GM13977 (cell line): Measurements from ENCODE around the gene PRKCI.

Experiments
- DNase-seq: peaks from one replicate; pipeline ENCODE4 v3.0.0; 2012; ENCODE audit warnings: low spot score
- CTCF ChIP-seq: IDR thresholded peaks from 2 replicates; pipeline ENCODE4 v1.5.1; 2012; ENCODE audit warnings: mild to moderate bottlenecking, control low read depth; ENCODE audit not compliant: insufficient read depth; ENCODE audit errors: extremely low read depth, missing control alignments
- in situ Hi-C: fragments of 300-500 bp; cut with MboI; formaldehyde crosslinking; loops from one replicate; pipeline ENCODE4 v1.12.0; 2022; ENCODE audit warnings: low sequenced_read_pairs, low pct_unique_long_range_greater_than_20kb, mixed read lengths, inconsistent platforms; ENCODE audit not compliant: unreplicated experiment

The PRKCI gene

GRCh38 chr3:170240142-170240541, 17.9 kb downstream of the PRKCI start:
- no peak for DNase-seq

DNA sequence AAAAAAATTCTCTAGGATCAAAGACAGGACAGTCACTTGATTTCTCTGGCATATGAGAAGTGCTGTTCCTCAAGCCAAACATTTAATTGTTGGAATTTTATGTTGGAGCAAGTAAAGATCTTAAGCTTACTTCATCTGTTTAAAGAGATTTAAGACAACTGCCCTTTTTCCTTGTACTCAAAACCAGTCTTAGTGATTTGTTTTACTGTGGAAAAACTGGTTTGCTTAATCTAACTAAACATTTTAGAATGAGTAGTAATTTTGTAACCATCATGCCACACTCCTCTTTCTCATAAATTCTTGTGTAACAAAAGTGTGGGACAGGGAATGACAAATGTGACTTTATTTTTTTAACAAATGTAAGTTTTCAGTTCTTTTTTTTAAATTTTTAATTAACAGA, 18.4 kb downstream of the PRKCI start:
- no peak for TF ChIP-seq CTCF
- in situ Hi-C loops, result no loop called here
- DNase-seq, result no peak

More at GRCh38 chr3:170240142-170240541, 17.9 kb downstream of the PRKCI start:
- no peak for TF ChIP-seq CTCF
- in situ Hi-C loops, result no loop called here

- no peak for DNase-seq
- TF ChIP-seq CTCF, result no peak
- in situ Hi-C loops, result no loop called here
These were observed 22.4 kb downstream of the PRKCI start for GRCh38 chr3:170244576-170244975.

- in situ Hi-C loops, result no loop called here
These were observed 25.7 kb downstream of the PRKCI start for GRCh38 chr3:170247875-170248274.

DNA sequence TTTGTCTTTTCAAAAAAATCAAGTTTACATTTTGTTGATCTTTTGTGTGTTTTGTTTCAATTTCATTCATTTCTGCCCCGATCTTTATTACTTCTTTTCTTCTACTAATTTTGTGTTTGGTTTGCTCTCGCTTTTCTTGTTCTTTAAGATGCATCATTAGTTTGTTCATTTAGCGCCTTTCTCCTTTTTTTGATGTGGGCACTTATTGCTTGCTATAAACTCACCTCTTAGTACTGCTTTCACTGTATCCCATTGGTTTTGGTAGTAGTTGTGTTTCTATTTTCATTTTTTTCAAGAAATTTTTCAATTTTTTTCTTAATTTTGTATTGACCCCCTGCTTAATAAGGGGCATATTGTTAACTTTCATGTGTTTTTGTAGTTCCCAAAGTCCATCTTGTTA, 34.4 kb downstream of the PRKCI start:
- in situ Hi-C loops, result no loop called here
- DNase-seq, result no peak
- no peak for TF ChIP-seq CTCF

More at GRCh38 chr3:170247875-170248274, 25.7 kb downstream of the PRKCI start:
- TF ChIP-seq CTCF, result no peak
- DNase-seq, result peak; percentile 12

- DNase-seq, result peak; percentile 20
- in situ Hi-C loops, result no loop called here
- no peak for TF ChIP-seq CTCF
These were observed 34.9 kb downstream of the PRKCI start for GRCh38 chr3:170257145-170257544.

DNA sequence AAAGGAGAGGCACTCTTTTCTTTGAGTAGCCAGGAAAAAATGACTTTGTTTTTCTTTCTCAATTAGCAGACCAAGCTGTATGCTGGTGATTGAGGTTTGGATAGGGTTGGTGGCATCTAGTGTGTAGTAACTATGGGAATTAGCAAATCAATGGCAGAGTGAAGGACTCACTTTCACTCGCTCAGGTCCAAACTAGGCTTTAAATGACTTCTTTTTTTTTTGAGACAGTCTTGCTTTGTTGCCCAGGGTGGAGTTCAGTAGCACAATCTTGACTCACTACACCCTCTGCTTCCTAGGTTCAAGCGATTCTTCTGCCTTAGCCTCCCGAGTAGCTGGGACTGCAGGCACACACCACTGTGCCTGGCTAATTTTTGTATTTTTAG, 35.9 kb downstream of the PRKCI start:
- in situ Hi-C loops, result no loop called here
- DNase-seq, result no peak
- TF ChIP-seq CTCF, result no peak
